GM12891 (cell line): ENCODE results near the gene CCDC152.

Experiments
- PAX5 ChIP-seq: IDR thresholded peaks from 2 replicates; pipeline ENCODE4 v1.6.1; 2011; ENCODE audit warnings: low read length, moderate library complexity, mild to moderate bottlenecking; ENCODE audit not compliant: insufficient read depth, severe bottlenecking
- POLR2A ChIP-seq: IDR thresholded peaks from 2 replicates; pipeline ENCODE4 v1.6.1; 2011; ENCODE audit warnings: low read depth, low read length, control low read depth
- POLR2AphosphoS5 ChIP-seq: IDR thresholded peaks from 2 replicates; pipeline ENCODE4 v1.6.1; 2011; ENCODE audit warnings: low read depth, low read length, control low read depth
- POU2F2 ChIP-seq: IDR thresholded peaks from 2 replicates; pipeline ENCODE4 v1.6.1; 2011; ENCODE audit warnings: low read depth, mild to moderate bottlenecking, control low read depth, low read length, moderate library complexity
- SPI1 ChIP-seq: IDR thresholded peaks from 2 replicates; pipeline ENCODE4 v1.6.1; 2011; ENCODE audit warnings: low read depth, low read length, control low read depth
- TAF1 ChIP-seq: IDR thresholded peaks from 2 replicates; pipeline ENCODE4 v1.6.1; 2011; ENCODE audit warnings: low read depth, low read length, control low read depth

DNA sequence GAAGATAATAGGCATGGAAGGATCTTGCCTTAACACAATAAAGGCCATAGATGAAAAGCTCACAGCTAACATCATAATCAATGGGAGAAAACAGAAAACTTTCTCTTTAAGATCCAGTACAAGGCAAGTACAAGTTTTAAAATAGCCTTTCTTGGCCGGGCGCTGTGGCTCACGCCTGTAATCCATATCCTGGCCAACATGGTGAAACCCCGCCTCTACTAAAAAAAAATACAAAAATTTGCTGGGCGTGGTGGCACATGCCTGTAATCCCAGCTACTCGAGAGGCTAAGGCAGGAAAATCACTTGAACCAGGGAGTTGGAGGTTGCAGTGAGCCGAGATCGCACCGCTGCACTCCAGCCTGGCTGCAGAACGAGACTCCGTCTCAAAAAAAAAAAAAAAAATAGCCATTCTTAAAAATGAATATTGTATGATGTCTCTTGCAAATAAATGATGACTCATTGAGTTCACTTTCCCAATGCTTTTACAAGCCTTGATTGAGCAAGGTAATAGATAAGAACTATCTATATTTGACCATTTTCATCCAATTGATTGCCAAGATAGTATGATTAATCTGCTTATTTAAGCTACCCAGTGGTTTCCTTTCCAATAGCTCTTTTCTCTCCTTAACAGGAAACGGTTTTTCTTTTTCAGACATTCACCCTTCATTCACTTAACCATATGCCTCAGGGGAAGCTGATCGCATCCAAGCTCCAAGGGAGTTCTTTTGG is 15.8 kb downstream of the CCDC152 start:
- TF ChIP-seq POLR2A = no peak
- TF ChIP-seq TAF1 = no peak
- no peak for TF ChIP-seq POLR2AphosphoS5
- TF ChIP-seq SPI1 = no peak
- TF ChIP-seq POU2F2 = no peak
- no peak for TF ChIP-seq PAX5
